Adrenal gland (tissue), 12 donors: Measurements from ENCODE around the gene CRISP3. TPM values are rescaled to one million over a fixed set of nuclear protein-coding genes. Genes with fewer than 3 reads are reported as not detected.

Experiments
- DNase-seq, 7 donors: peaks; one replicate each; pipeline ENCODE4 v3.0.0-alpha.2; 2019 to 2020
- H3K27ac ChIP-seq, 5 donors: fragments of 200-600 bp; sonication (generic) in 4 of 5; 1 replicate in 3 of 5; 2 replicates in 2 of 5; pipeline versions ENCODE4 v1.5.1 to v1.8.0; 2016 to 2020; ENCODE audit warnings: mild to moderate bottlenecking in 1 of 5
- H3K27me3 ChIP-seq: fragments of 200-600 bp; 2 replicates; pipeline ENCODE4 v1.8.0; 2021
- H3K36me3 ChIP-seq, 2 donors: fragments of 200-600 bp; replicated peaks in 1 of 2; 1 replicate in 1 of 2; 2 replicates in 1 of 2; pipeline versions ENCODE4 v1.5.1 to v1.8.0; 2018 to 2022
- H3K4me1 ChIP-seq, 2 donors: fragments of 200-600 bp; replicated peaks in 1 of 2; 1 replicate in 1 of 2; 2 replicates in 1 of 2; pipeline versions ENCODE4 v1.5.1 to v1.8.0; 2018 to 2021
- H3K4me3 ChIP-seq, 4 donors: fragments of 200-600 bp; sonication (generic) in 3 of 4; one replicate each; pipeline ENCODE4 v1.5.1; 2016 to 2018
- H3K9me3 ChIP-seq, 3 donors: fragments of 200-600 bp; sonication (generic) in 1 of 3; replicated peaks in 1 of 3; 1 replicate in 2 of 3; 2 replicates in 1 of 3; pipeline versions ENCODE4 v1.5.1 to v1.8.0; 2016 to 2021
- POLR2A ChIP-seq, 2 donors: fragments of 450-650 bp; IDR thresholded peaks; one replicate each; pipeline ENCODE4 v1.6.1; 2017; ENCODE audit warnings: antibody characterized with exemption in 2 of 2, mild to moderate bottlenecking in 2 of 2, moderate library complexity in 1 of 2
- WGBS, 4 donors: extraction: QIAGEN DNeasy Blood & Tissue Kit in 2 of 4; methylation state at CpG; one replicate each; pipeline versions ENCODE4 v1.1.5 to v1.1.7; 2013 to 2017; 5-methylcytosine and 5-hydroxymethylcytosine counted together
- intact Hi-C, 2 donors: fragments of 100-400 bp; cut with DNase I; formaldehyde crosslinking; loops; one replicate each; pipeline versions ENCODE4 v1.14.1 to v1.15.0; 2022 to 2023
- polyA plus RNA-seq, 3 donors: library from polyadenylated mRNA; stranded (reverse); fragments of 200-250 nt in 2 of 3; fragments of 350-450 nt in 1 of 3; fragmentation: Illumina TruSeq in 1 of 3; extraction: RNeasy Lipid Tissue Mini Kit (QIAGEN cat#74804) in 1 of 3; gene quantifications; one replicate each; pipeline ENCODE4 v1.2.3, GENCODE V29; 2013 to 2014
- total RNA-seq, 9 donors: library from RNA; depleted of rRNA in 4 of 9; stranded (reverse); fragments of >200 nt in 4 of 9; fragments of 120-200 nt in 1 of 9; fragmentation: NEBNext Ultra II Directional in 1 of 9; extraction: Animal tissue kit (Norgen Biotek cat#: 25700) in 1 of 9; gene quantifications; one replicate each; pipeline versions ENCODE4 v1.1.0 to v1.2.4, GENCODE V29; 2013 to 2023
- TF ChIP-seq, protein P1 (sequence below), 6 experiments: fragments of 450-650 bp in 4 of 6; fragments of 200-600 bp in 2 of 6; sonication (generic) in 1 of 6; IDR thresholded peaks; 1 replicate in 5 of 6; 2 replicates in 1 of 6; pipeline versions ENCODE4 v1.5.1 to v1.8.0; 2016 to 2021; ENCODE audit warnings: antibody characterized with exemption in 6 of 6, mild to moderate bottlenecking in 2 of 6, moderate library complexity in 1 of 6
- donor health status: healthy with polysubstance abuse.
- donor health status: Bipolar disorder and iron deficiency.
- donor health status: DM: yes; HTN: yes; CAD: no.
- donor health status: DM: no; HTN: no; CAD: no.
- donor health status: DM: no; HTN: no; CAD: no.
- donor health status: DM: yes; HTN: yes; CAD: no.

The CRISP3 gene
- total and polyA plus RNA-seq, 12 donors: 0.06 to 0.08 (median 0.07) TPM; not detected in 9

DNA sequence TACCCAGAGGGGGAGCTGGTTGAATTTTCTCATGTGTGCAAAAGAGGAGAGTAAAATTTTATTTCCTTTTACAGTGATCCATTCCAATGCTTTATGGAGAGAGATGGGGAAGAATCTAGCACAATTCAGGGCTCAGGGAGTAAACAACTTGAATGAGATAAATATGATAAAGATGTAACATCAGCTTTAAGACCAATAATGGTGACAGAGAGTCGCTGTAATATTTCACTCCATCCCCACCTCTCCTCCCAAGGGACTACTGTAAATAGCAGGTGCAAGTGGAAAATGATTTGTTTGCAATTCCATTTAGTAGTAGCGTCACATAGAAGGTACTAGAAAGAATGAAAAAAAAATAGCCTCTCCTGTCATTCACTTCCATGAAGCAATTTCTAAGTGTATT, 4.8 kb downstream of the CRISP3 start:
- WGBS, 4 donors: 78 to 93% (median 83%) methylated on average over 2 of the region's 2 CpGs
- DNase-seq: no peak
- intact Hi-C loops: no loop called here
- no peaks in the 10 kb centered on the region for H3K9me3 ChIP-seq
- no peaks in the 10 kb centered on the region for H3K27me3 ChIP-seq
- TF ChIP-seq POLR2A (IDR thresholded peaks at IDR 0.05): no peak
- TF ChIP-seq, protein P1, sequence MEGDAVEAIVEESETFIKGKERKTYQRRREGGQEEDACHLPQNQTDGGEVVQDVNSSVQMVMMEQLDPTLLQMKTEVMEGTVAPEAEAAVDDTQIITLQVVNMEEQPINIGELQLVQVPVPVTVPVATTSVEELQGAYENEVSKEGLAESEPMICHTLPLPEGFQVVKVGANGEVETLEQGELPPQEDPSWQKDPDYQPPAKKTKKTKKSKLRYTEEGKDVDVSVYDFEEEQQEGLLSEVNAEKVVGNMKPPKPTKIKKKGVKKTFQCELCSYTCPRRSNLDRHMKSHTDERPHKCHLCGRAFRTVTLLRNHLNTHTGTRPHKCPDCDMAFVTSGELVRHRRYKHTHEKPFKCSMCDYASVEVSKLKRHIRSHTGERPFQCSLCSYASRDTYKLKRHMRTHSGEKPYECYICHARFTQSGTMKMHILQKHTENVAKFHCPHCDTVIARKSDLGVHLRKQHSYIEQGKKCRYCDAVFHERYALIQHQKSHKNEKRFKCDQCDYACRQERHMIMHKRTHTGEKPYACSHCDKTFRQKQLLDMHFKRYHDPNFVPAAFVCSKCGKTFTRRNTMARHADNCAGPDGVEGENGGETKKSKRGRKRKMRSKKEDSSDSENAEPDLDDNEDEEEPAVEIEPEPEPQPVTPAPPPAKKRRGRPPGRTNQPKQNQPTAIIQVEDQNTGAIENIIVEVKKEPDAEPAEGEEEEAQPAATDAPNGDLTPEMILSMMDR (IDR thresholded peaks at IDR 0.05): no peak
- no peaks in the 10 kb centered on the region for H3K4me1 ChIP-seq
- no peaks in the 10 kb centered on the region for H3K36me3 ChIP-seq
- H3K4me3 ChIP-seq: no peak overlapping the region
- H3K27ac ChIP-seq: no peak overlapping the region

DNA sequence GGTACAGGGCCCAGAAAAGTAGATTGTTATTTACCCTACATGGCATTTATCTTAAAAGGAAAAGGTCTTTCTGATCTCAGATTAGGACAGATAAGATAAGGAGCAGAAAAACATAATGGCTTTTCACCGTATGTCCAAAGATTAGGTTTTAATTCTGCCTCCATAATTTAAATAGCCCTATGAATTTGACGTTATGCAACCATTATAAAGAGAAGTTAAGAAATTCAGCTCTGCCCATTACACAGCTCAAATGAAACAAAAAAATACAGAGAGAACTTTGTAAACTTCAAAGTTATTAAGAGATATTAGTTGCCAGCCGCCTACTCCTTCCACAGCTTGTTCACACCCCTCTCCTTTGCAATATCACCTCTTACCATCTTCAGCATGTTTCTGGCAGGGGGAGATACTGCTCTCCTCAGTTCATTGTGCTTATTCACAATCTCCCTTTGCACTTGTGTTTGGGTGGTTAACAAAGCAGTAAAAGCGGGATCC, 8.1 kb downstream of the CRISP3 start:
- no peaks in the 10 kb centered on the region for H3K36me3 ChIP-seq
- H3K9me3 ChIP-seq: no peaks in the 10 kb centered on the region
- no peaks in the 10 kb centered on the region for H3K4me1 ChIP-seq
- no peak overlapping the region for H3K27ac ChIP-seq
- WGBS, 4 donors: 39 to 53% (median 48%) methylated on average over 4 of the region's 4 CpGs
- no peak overlapping the region for H3K4me3 ChIP-seq
- TF ChIP-seq POLR2A (IDR thresholded peaks at IDR 0.05): no peak
- TF ChIP-seq, protein P1 (IDR thresholded peaks at IDR 0.05): no peak
- H3K27me3 ChIP-seq: no peaks in the 10 kb centered on the region
- intact Hi-C loops: no loop called here
- DNase-seq: no peak

DNA sequence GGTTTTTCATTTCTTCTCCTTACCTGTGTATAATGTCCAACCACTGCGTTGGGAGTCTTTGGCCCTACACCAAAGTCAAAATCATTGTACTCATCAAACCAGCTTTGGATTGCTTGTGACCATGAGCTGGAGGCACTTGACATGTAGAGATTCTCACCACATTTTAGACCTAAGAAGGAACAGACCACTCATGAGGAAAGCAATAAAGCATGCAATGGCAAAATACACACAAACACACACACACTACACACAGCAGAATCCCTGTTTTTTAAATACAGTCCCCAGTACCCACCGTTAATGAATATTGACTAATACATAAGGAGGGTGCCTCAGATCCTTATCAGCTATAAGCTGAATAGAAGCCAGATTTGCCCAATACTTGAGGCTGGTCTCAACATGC, 10.5 kb downstream of the CRISP3 start:
- intact Hi-C loops: no loop called here
- WGBS, 4 donors: 53 to 88% (median 78%) methylated on average over 2 of the region's 2 CpGs
- Histone ChIP-seq H3K36me3 (no peaks in the 10 kb centered on the region), H3K4me1 (no peaks in the 10 kb centered on the region), H3K27ac (no peak overlapping the region), H3K4me3 (no peak overlapping the region), H3K27me3 (no peaks in the 10 kb centered on the region), H3K9me3 (no peaks in the 10 kb centered on the region)
- no peak for DNase-seq
- TF ChIP-seq POLR2A (IDR thresholded peaks at IDR 0.05): no peak
- TF ChIP-seq, protein P1 (IDR thresholded peaks at IDR 0.05): no peak

DNA sequence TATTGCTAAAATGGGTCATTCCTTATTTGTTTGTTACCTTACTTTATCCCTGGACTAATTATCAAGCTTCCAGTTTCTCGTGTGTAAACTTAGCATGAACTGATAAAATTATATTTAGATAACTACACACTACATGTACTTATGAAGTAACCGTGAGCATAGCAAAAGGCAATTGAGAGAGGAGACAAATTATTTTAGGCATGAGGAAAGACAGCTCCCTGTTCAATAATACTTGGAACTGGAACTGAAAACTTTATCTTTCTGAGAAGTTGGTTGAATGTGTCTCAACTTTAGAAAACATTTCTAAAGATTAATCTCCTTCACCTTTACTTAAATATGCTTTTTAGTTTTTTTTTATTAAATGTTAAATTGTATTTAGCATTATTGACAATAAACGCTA, 11.4 kb downstream of the CRISP3 start:
- H3K27ac ChIP-seq: no peak overlapping the region
- H3K4me3 ChIP-seq: no peak overlapping the region
- DNase-seq: no peak
- H3K36me3 ChIP-seq: no peaks in the 10 kb centered on the region
- no peaks in the 10 kb centered on the region for H3K9me3 ChIP-seq
- intact Hi-C loops: no loop called here
- TF ChIP-seq, protein P1 (IDR thresholded peaks at IDR 0.05): no peak
- TF ChIP-seq POLR2A (IDR thresholded peaks at IDR 0.05): no peak
- H3K4me1 ChIP-seq: no peaks in the 10 kb centered on the region
- H3K27me3 ChIP-seq: no peaks in the 10 kb centered on the region
- WGBS, 4 donors: 79 to 83% (median 83%) methylated on average over 3 of the region's 3 CpGs
